CD14-positive monocyte (primary cell): Measurements from ENCODE around the gene TLR8. TPM values are rescaled to one million over a fixed set of nuclear protein-coding genes. Genes with fewer than 3 reads are reported as not detected.

Experiments used
- DNase-seq, 3 donors: peaks; one replicate each; pipeline ENCODE4 v3.0.0-alpha.2; 2011 to 2022
- H2AFZ ChIP-seq: 2 replicates; pipeline ENCODE4 v1.6.0; 2012; ENCODE audit warnings: mild to moderate bottlenecking, low read depth, low read length, inconsistent platforms; ENCODE audit not compliant: insufficient read depth, poor library complexity, severe bottlenecking
- H3K27ac ChIP-seq, 2 donors: 1 replicate in 1 of 2; 2 replicates in 1 of 2; pipeline ENCODE4 v1.5.1; 2012 to 2013; ENCODE audit warnings: low read length in 2 of 2, control low read depth in 1 of 2, inconsistent platforms in 1 of 2, low read depth in 1 of 2, mild to moderate bottlenecking in 1 of 2
- H3K27me3 ChIP-seq, 2 donors: one replicate each; pipeline versions ENCODE4 v1.6.0 to v1.6.1; 2011 to 2013; ENCODE audit warnings: low read length in 2 of 2; ENCODE audit not compliant: control insufficient read depth in 2 of 2, insufficient read depth in 2 of 2
- H3K36me3 ChIP-seq, 2 donors: replicated peaks in 1 of 2; 1 replicate in 1 of 2; 2 replicates in 1 of 2; pipeline versions ENCODE4 v1.5.1 to v1.6.1; 2012 to 2013; ENCODE audit warnings: low read length in 2 of 2, control low read depth in 1 of 2, inconsistent platforms in 1 of 2, mild to moderate bottlenecking in 1 of 2; ENCODE audit not compliant: insufficient read depth in 2 of 2, control insufficient read depth in 1 of 2
- H3K4me1 ChIP-seq, 2 donors: 1 replicate in 1 of 2; 2 replicates in 1 of 2; pipeline versions ENCODE4 v1.5.1 to v1.6.1; 2012 to 2013; ENCODE audit warnings: low read length in 2 of 2, control low read depth in 1 of 2, inconsistent platforms in 1 of 2, mild to moderate bottlenecking in 1 of 2, moderate library complexity in 1 of 2; ENCODE audit not compliant: insufficient read depth in 2 of 2, control insufficient read depth in 1 of 2
- H3K4me2 ChIP-seq: replicated peaks from 2 replicates; pipeline ENCODE3; 2012; ENCODE audit warnings: low read length, moderate library complexity, mild to moderate bottlenecking; ENCODE audit not compliant: poor library complexity, severe bottlenecking; ENCODE audit errors: extremely low read depth
- H3K4me3 ChIP-seq, 3 experiments: fragments of 200-600 bp in 1 of 3; sonication (generic) in 1 of 3; replicated peaks in 1 of 3; 1 replicate in 2 of 3; 2 replicates in 1 of 3; pipeline ENCODE4 v1.5.1; 2011 to 2013; ENCODE audit warnings: low read length in 3 of 3, mild to moderate bottlenecking in 3 of 3, control low read depth in 2 of 3, low read depth in 2 of 3, inconsistent platforms in 1 of 3, moderate library complexity in 1 of 3
- H3K79me2 ChIP-seq: 2 replicates; pipeline ENCODE4 v1.6.0; 2012; ENCODE audit warnings: mild to moderate bottlenecking, control low read depth, inconsistent platforms, low read length, moderate library complexity; ENCODE audit not compliant: insufficient read depth
- H3K9ac ChIP-seq: 2 replicates; pipeline ENCODE4 v1.6.0; 2017; ENCODE audit warnings: low read length, mild to moderate bottlenecking; ENCODE audit not compliant: insufficient read depth, poor library complexity, severe bottlenecking
- H3K9me3 ChIP-seq, 2 donors: replicated peaks in 1 of 2; 1 replicate in 1 of 2; 2 replicates in 1 of 2; pipeline versions ENCODE4 v1.5.1 to v1.6.1; 2012 to 2013; ENCODE audit warnings: low read length in 2 of 2, control low read depth in 1 of 2; ENCODE audit not compliant: control insufficient read depth in 1 of 2, insufficient read depth in 1 of 2
- H4K20me1 ChIP-seq: 2 replicates; pipeline ENCODE4 v1.6.0; 2012; ENCODE audit warnings: mild to moderate bottlenecking, low read length, control low read depth, moderate library complexity; ENCODE audit not compliant: insufficient read depth
- H3K27ac Mint-ChIP-seq, 7 donors: one replicate each; pipeline ENCODE4 v1.8.0; 2020; ENCODE audit warnings: mild to moderate bottlenecking in 7 of 7, mixed read lengths in 7 of 7, moderate library complexity in 6 of 7, inconsistent platforms in 2 of 7
- H3K27me3 Mint-ChIP-seq, 3 donors: one replicate each; pipeline ENCODE4 v1.8.0; 2021 to 2022; ENCODE audit warnings: low read depth in 3 of 3, mild to moderate bottlenecking in 3 of 3, mixed read lengths in 3 of 3, moderate library complexity in 3 of 3, inconsistent platforms in 1 of 3
- H3K36me3 Mint-ChIP-seq, 2 donors: one replicate each; pipeline ENCODE4 v1.8.0; 2020; ENCODE audit warnings: mixed read lengths in 2 of 2, inconsistent platforms in 1 of 2, mild to moderate bottlenecking in 1 of 2
- H3K4me1 Mint-ChIP-seq: one replicate; pipeline ENCODE4 v1.8.0; 2020; ENCODE audit warnings: mild to moderate bottlenecking, mixed read lengths
- H3K4me3 Mint-ChIP-seq, 2 donors: one replicate each; pipeline ENCODE4 v1.8.0; 2020; ENCODE audit warnings: mild to moderate bottlenecking in 2 of 2, mixed read lengths in 2 of 2, moderate library complexity in 1 of 2
- H3K9me3 Mint-ChIP-seq, 7 donors: one replicate each; pipeline ENCODE4 v1.8.0; 2020 to 2022; ENCODE audit warnings: mixed read lengths in 7 of 7, mild to moderate bottlenecking in 6 of 7, moderate library complexity in 6 of 7, inconsistent platforms in 2 of 7
- WGBS: methylation state at CpG from one replicate; pipeline ENCODE4 v1.1.5; 2013; ENCODE audit warnings: missing lambda C conversion rate; ENCODE audit not compliant: insufficient coverage; 5-methylcytosine and 5-hydroxymethylcytosine counted together
- intact Hi-C, 2 donors: fragments of 100-400 bp; cut with micrococcal nuclease; formaldehyde crosslinking; loops; one replicate each; pipeline versions ENCODE4 v1.15.0 to v1.15.1; 2023
- polyA plus RNA-seq, 3 donors: library from polyadenylated mRNA; depleted of rRNA in 1 of 3; unstranded in 2 of 3; stranded (reverse) in 1 of 3; fragments of 300-500 nt in 2 of 3; fragments of >200 nt in 1 of 3; fragmentation: Illumina TruSeq in 2 of 3; gene quantifications; 1 replicate in 2 of 3; 2 replicates in 1 of 3; pipeline ENCODE4 v1.2.3, GENCODE V29; 2012 to 2021
- TF ChIP-seq, protein P1 (sequence below): fragments of 200-600 bp; IDR thresholded peaks from one replicate; pipeline ENCODE4 v1.8.0; 2022; ENCODE audit warnings: antibody characterized with exemption, mild to moderate bottlenecking

Gene TLR8
- polyA plus RNA-seq, 3 donors = 23.1 to 61.9 (median 48.5) TPM

GRCh38 chrX:12881914-12882313 lies 24.5 kb upstream of the TLR8 start:
- peaks cover 15 to 43% of the 10 kb centered on the region in 2 donors for H3K36me3 Mint-ChIP-seq
- H3K4me1 Mint-ChIP-seq = peaks cover 36% of the 10 kb centered on the region
- peaks cover 0 to 30% (median 0%) of the 10 kb centered on the region in 3 donors for H3K27me3 Mint-ChIP-seq
- H3K9me3 Mint-ChIP-seq = peaks cover 0 to 2% (median 0%) of the 10 kb centered on the region in 7 donors
- Histone ChIP-seq H3K27me3 (peaks cover 0 to 56% of the 10 kb centered on the region in 2 donors), H4K20me1 (peaks cover 29% of the 10 kb centered on the region), H3K36me3 (peaks cover 13 to 21% of the 10 kb centered on the region in 2 donors), H3K27ac (no peak overlapping the region), H3K4me1 (peaks cover 35 to 40% of the 10 kb centered on the region in 2 donors), H3K79me2 (peaks cover 9% of the 10 kb centered on the region), H3K4me2 (no peak overlapping the region), H3K9me3 (no peaks in the 10 kb centered on the region), H3K9ac (no peak overlapping the region), H3K4me3 (no peak overlapping the region), H2AFZ (no peak overlapping the region)
- 36% methylated on average over 2 of the region's 2 CpGs for WGBS
- no peak for DNase-seq
- TF ChIP-seq, protein P1, sequence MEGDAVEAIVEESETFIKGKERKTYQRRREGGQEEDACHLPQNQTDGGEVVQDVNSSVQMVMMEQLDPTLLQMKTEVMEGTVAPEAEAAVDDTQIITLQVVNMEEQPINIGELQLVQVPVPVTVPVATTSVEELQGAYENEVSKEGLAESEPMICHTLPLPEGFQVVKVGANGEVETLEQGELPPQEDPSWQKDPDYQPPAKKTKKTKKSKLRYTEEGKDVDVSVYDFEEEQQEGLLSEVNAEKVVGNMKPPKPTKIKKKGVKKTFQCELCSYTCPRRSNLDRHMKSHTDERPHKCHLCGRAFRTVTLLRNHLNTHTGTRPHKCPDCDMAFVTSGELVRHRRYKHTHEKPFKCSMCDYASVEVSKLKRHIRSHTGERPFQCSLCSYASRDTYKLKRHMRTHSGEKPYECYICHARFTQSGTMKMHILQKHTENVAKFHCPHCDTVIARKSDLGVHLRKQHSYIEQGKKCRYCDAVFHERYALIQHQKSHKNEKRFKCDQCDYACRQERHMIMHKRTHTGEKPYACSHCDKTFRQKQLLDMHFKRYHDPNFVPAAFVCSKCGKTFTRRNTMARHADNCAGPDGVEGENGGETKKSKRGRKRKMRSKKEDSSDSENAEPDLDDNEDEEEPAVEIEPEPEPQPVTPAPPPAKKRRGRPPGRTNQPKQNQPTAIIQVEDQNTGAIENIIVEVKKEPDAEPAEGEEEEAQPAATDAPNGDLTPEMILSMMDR = no peak
- no peak overlapping the region for H3K4me3 Mint-ChIP-seq
- intact Hi-C loops = no loop called here
- peak overlapping the region in 2 of 7 donors; percentile 33 to 50 for H3K27ac Mint-ChIP-seq

- 93% methylated on average over 2 of the region's 5 CpGs for WGBS
- H3K36me3 Mint-ChIP-seq = peaks cover 19 to 46% of the 10 kb centered on the region in 2 donors
- DNase-seq = no peak
- Histone ChIP-seq H3K27me3 (peaks cover 0 to 46% of the 10 kb centered on the region in 2 donors), H3K4me3 (no peak overlapping the region), H3K4me2 (no peak overlapping the region), H3K79me2 (peaks cover 17% of the 10 kb centered on the region), H3K9ac (no peak overlapping the region), H3K9me3 (no peaks in the 10 kb centered on the region), H3K4me1 (peaks cover 24 to 28% of the 10 kb centered on the region in 2 donors), H4K20me1 (peaks cover 14% of the 10 kb centered on the region), H3K27ac (no peak overlapping the region), H2AFZ (no peak overlapping the region), H3K36me3 (peaks cover 20 to 29% of the 10 kb centered on the region in 2 donors)
- intact Hi-C loops = no loop called here
- peaks cover 0 to 5% (median 0%) of the 10 kb centered on the region in 7 donors for H3K9me3 Mint-ChIP-seq
- peaks cover 36% of the 10 kb centered on the region for H3K4me1 Mint-ChIP-seq
- peaks cover 0 to 28% (median 0%) of the 10 kb centered on the region in 3 donors for H3K27me3 Mint-ChIP-seq
- H3K27ac Mint-ChIP-seq = no peak overlapping the region
- no peak overlapping the region for H3K4me3 Mint-ChIP-seq
- TF ChIP-seq, protein P1 = no peak
Measured at GRCh38 chrX:12885508-12885907, 20.9 kb upstream of the TLR8 start.
